T-helper 22 cell (primary cell): Measurements from ENCODE around the gene TMEM11.

Source experiments
- DNase-seq: peaks from one replicate; pipeline ENCODE4 v3.0.0-alpha.2; 2020; ENCODE audit warnings: low read depth

Gene TMEM11

GRCh38 chr17:21161498-21162393 lies 52.2 kb downstream of the TMEM11 start:
- no peak for DNase-seq

- DNase-seq, result no peak
These were observed 53.6 kb downstream of the TMEM11 start for GRCh38 chr17:21160401-21160800.

GRCh38 chr17:21157586-21158370 lies 56.2 kb downstream of the TMEM11 start:
- no peak for DNase-seq

GRCh38 chr17:21152731-21153130 lies 61.2 kb downstream of the TMEM11 start:
- DNase-seq, result no peak

GRCh38 chr17:21149621-21150020 lies 64.3 kb downstream of the TMEM11 start:
- DNase-seq, result no peak
